GM08714 (cell line): Measurements from ENCODE around the gene DNMBP.
"Not testable (repeated sequence)": the region's sequence is repeated elsewhere in the genome, so short reads cannot be mapped to it uniquely, and the experiment has no call there.

Source experiments
- H3K4me3 ChIP-seq: fragments of 200-500 bp; sonication (Bioruptor generic); 2 replicates; pipeline ENCODE4 v1.5.1; 2014; ENCODE audit warnings: mild to moderate bottlenecking, low read length, inconsistent platforms
- ZNF274 ChIP-seq: IDR thresholded peaks from 2 replicates; pipeline ENCODE4 v1.6.1; 2012; ENCODE audit warnings: mild to moderate bottlenecking, low read depth, low read length

The DNMBP gene

GRCh38 chr10:99870123-99870730 is 139.5 kb downstream of the DNMBP start:
- no peak overlapping the region for H3K4me3 ChIP-seq
- no peak for TF ChIP-seq ZNF274

- TF ChIP-seq ZNF274: no peak
- H3K4me3 ChIP-seq: no peak overlapping the region
Measured at GRCh38 chr10:99869581-99870122, 140.1 kb downstream of the DNMBP start.

GRCh38 chr10:99867250-99867649 is 142.5 kb downstream of the DNMBP start:
- not testable (repeated sequence) for H3K4me3 ChIP-seq

GRCh38 chr10:99863535-99864240 is 146.1 kb downstream of the DNMBP start:
- not testable (repeated sequence) for H3K4me3 ChIP-seq

GRCh38 chr10:99860466-99860865 is 149.3 kb downstream of the DNMBP start:
- no peak overlapping the region for H3K4me3 ChIP-seq

GRCh38 chr10:99859585-99859984 is 150.2 kb downstream of the DNMBP start:
- no peak overlapping the region for H3K4me3 ChIP-seq
- no peak for TF ChIP-seq ZNF274

More at GRCh38 chr10:99860466-99860865, 149.3 kb downstream of the DNMBP start:
- no peak for TF ChIP-seq ZNF274

GRCh38 chr10:99858849-99859248 is 150.9 kb downstream of the DNMBP start:
- no peak overlapping the region for H3K4me3 ChIP-seq
- TF ChIP-seq ZNF274: no peak

- TF ChIP-seq ZNF274: no peak
- no peak overlapping the region for H3K4me3 ChIP-seq
Measured at GRCh38 chr10:99855479-99856071, 154.2 kb downstream of the DNMBP start.

GRCh38 chr10:99854860-99855259 is 154.9 kb downstream of the DNMBP start:
- no peak overlapping the region for H3K4me3 ChIP-seq
- no peak for TF ChIP-seq ZNF274

GRCh38 chr10:99853655-99854054 is 156.1 kb downstream of the DNMBP start:
- no peak overlapping the region for H3K4me3 ChIP-seq
- TF ChIP-seq ZNF274: no peak

- no peak for TF ChIP-seq ZNF274
- H3K4me3 ChIP-seq: no peak overlapping the region
Measured at GRCh38 chr10:99852481-99853213, 157.1 kb downstream of the DNMBP start.

- TF ChIP-seq ZNF274: no peak
Measured at GRCh38 chr10:99851825-99852224, 157.9 kb downstream of the DNMBP start.

GRCh38 chr10:99850767-99851340 is 158.9 kb downstream of the DNMBP start:
- H3K4me3 ChIP-seq: no peak overlapping the region
- no peak for TF ChIP-seq ZNF274

More at GRCh38 chr10:99851825-99852224, 157.9 kb downstream of the DNMBP start:
- no peak overlapping the region for H3K4me3 ChIP-seq

GRCh38 chr10:99850021-99850766 is 159.6 kb downstream of the DNMBP start:
- TF ChIP-seq ZNF274: no peak
- no peak overlapping the region for H3K4me3 ChIP-seq
